Measurements from ENCODE around the gene EIF2B2.

EIF2B2 gene

GRCh38 chr14:74973003-74973653, 29.6 kb upstream of the EIF2B2 start:
- in situ Hi-C loops (cut with MboI; ENCODE audit: low pct_unique_long_range_greater_than_20kb, low sequenced_read_pairs) = no loop called here
- peak; percentile 38 for DNase-seq

- in situ Hi-C loops (cut with MboI; ENCODE audit: low pct_unique_long_range_greater_than_20kb, low sequenced_read_pairs) = no loop called here
- no peak for DNase-seq
These were observed 28.8 kb upstream of the EIF2B2 start for GRCh38 chr14:74973905-74974363.

GRCh38 chr14:74974364-74975058, 28.2 kb upstream of the EIF2B2 start:
- DNase-seq = no peak
- in situ Hi-C loops (cut with MboI; ENCODE audit: low pct_unique_long_range_greater_than_20kb, low sequenced_read_pairs) = no loop called here

- in situ Hi-C loops (cut with MboI; ENCODE audit: low pct_unique_long_range_greater_than_20kb, low sequenced_read_pairs) = no loop called here
- no peak for DNase-seq
These were observed 27.5 kb upstream of the EIF2B2 start for GRCh38 chr14:74975059-74975810.

GRCh38 chr14:74976264-74977113, 26.2 kb upstream of the EIF2B2 start:
- no peak for DNase-seq
- in situ Hi-C loops (cut with MboI; ENCODE audit: low pct_unique_long_range_greater_than_20kb, low sequenced_read_pairs) = no loop called here

GRCh38 chr14:74977164-74977900, 25.4 kb upstream of the EIF2B2 start:
- in situ Hi-C loops (cut with MboI; ENCODE audit: low pct_unique_long_range_greater_than_20kb, low sequenced_read_pairs) = no loop called here
- DNase-seq = no peak

- DNase-seq = no peak
- in situ Hi-C loops (cut with MboI; ENCODE audit: low pct_unique_long_range_greater_than_20kb, low sequenced_read_pairs) = no loop called here
These were observed 24.8 kb upstream of the EIF2B2 start for GRCh38 chr14:74977901-74978385.

GRCh38 chr14:74978416-74978947, 24.2 kb upstream of the EIF2B2 start:
- no peak for DNase-seq
- in situ Hi-C loops (cut with MboI; ENCODE audit: low pct_unique_long_range_greater_than_20kb, low sequenced_read_pairs) = no loop called here

GRCh38 chr14:74979029-74979428, 23.7 kb upstream of the EIF2B2 start:
- in situ Hi-C loops (cut with MboI; ENCODE audit: low pct_unique_long_range_greater_than_20kb, low sequenced_read_pairs) = no loop called here
- DNase-seq = no peak

GRCh38 chr14:74979442-74980397, 23.0 kb upstream of the EIF2B2 start:
- in situ Hi-C loops (cut with MboI; ENCODE audit: low pct_unique_long_range_greater_than_20kb, low sequenced_read_pairs) = no loop called here
- DNase-seq = no peak

- DNase-seq = no peak
- in situ Hi-C loops (cut with MboI; ENCODE audit: low pct_unique_long_range_greater_than_20kb, low sequenced_read_pairs) = no loop called here
These were observed 22.4 kb upstream of the EIF2B2 start for GRCh38 chr14:74980398-74980730.

- DNase-seq = no peak
- in situ Hi-C loops (cut with MboI; ENCODE audit: low pct_unique_long_range_greater_than_20kb, low sequenced_read_pairs) = no loop called here
These were observed 21.8 kb upstream of the EIF2B2 start for GRCh38 chr14:74980731-74981461.

- DNase-seq = no peak
- in situ Hi-C loops (cut with MboI; ENCODE audit: low pct_unique_long_range_greater_than_20kb, low sequenced_read_pairs) = no loop called here
These were observed 21.3 kb upstream of the EIF2B2 start for GRCh38 chr14:74981462-74981782.

- DNase-seq = no peak
- in situ Hi-C loops (cut with MboI; ENCODE audit: low pct_unique_long_range_greater_than_20kb, low sequenced_read_pairs) = no loop called here
These were observed 20.9 kb upstream of the EIF2B2 start for GRCh38 chr14:74981833-74982232.

- in situ Hi-C loops (cut with MboI; ENCODE audit: low pct_unique_long_range_greater_than_20kb, low sequenced_read_pairs) = no loop called here
- no peak for DNase-seq
These were observed 20.1 kb upstream of the EIF2B2 start for GRCh38 chr14:74982661-74983060.

- DNase-seq = no peak
- in situ Hi-C loops (cut with MboI; ENCODE audit: low pct_unique_long_range_greater_than_20kb, low sequenced_read_pairs) = no loop called here
These were observed 19.4 kb upstream of the EIF2B2 start for GRCh38 chr14:74983343-74983742.

Measured in KBM-7 (cell line).